ENCODE measurements around the gene STRBP. TPM values are rescaled to one million over a fixed set of nuclear protein-coding genes. Genes with fewer than 3 reads are reported as not detected.

Gene STRBP
- total RNA-seq, 1 donor from 2014 or later: 11.7 TPM

DNA sequence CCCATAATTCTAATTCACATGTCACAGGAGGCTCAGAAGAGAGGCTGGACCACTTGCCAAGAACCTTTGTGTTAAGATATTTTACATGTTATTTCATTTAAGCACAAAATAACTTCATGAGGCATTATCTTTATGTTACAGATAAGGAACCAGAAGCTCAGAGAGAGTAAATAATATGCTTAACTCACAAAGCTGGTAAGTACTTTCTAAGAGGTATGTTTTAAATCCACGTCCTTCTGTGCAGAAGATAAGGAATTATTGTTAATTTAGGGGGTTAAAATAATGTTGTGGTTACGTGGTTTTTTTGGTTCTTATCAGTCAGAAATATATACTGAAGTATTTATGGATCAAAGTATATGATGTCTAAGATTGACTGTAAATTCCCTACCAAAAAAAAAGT is 8.0 kb downstream of the STRBP start:
- H3K36me3 Mint-ChIP-seq (ENCODE audit: low read depth): peaks cover 2% of the 10 kb centered on the region
- H3K4me1 Mint-ChIP-seq (ENCODE audit: low read depth): no peaks in the 10 kb centered on the region
- H3K9me3 Mint-ChIP-seq (ENCODE audit: low read depth): no peaks in the 10 kb centered on the region
- no peak overlapping the region for H3K4me3 Mint-ChIP-seq (ENCODE audit: unreplicated experiment)
- H3K27ac Mint-ChIP-seq (ENCODE audit: unreplicated experiment): no peak overlapping the region
- TF ChIP-seq, protein P1, sequence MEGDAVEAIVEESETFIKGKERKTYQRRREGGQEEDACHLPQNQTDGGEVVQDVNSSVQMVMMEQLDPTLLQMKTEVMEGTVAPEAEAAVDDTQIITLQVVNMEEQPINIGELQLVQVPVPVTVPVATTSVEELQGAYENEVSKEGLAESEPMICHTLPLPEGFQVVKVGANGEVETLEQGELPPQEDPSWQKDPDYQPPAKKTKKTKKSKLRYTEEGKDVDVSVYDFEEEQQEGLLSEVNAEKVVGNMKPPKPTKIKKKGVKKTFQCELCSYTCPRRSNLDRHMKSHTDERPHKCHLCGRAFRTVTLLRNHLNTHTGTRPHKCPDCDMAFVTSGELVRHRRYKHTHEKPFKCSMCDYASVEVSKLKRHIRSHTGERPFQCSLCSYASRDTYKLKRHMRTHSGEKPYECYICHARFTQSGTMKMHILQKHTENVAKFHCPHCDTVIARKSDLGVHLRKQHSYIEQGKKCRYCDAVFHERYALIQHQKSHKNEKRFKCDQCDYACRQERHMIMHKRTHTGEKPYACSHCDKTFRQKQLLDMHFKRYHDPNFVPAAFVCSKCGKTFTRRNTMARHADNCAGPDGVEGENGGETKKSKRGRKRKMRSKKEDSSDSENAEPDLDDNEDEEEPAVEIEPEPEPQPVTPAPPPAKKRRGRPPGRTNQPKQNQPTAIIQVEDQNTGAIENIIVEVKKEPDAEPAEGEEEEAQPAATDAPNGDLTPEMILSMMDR (IDR thresholded peaks at IDR 0.05): no peak
- no peaks in the 10 kb centered on the region for H3K27me3 Mint-ChIP-seq (ENCODE audit: low read depth)
- no peak for DNase-seq (ENCODE audit: low spot score)

DNA sequence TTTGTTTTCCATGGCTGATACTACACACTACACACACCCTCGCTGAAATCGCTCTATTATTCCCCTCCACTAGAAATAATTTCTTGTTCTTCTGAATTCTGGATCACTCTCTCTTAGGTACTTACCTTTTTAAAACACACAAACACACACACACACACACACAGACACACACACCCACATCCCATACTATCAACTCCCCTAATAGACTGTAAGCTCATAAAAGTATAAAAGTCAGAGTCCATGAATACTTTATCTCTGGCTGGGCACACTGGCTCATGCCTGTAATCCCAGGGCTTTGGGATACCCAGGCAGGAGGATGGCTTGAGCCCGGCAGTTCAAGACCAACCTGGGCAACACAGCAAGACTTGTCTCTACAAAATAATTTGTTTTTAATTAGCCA is 11.1 kb downstream of the STRBP start:
- H3K4me3 Mint-ChIP-seq (ENCODE audit: unreplicated experiment): no peak overlapping the region
- no peaks in the 10 kb centered on the region for H3K9me3 Mint-ChIP-seq (ENCODE audit: low read depth)
- H3K36me3 Mint-ChIP-seq (ENCODE audit: low read depth): peaks cover 2% of the 10 kb centered on the region
- TF ChIP-seq, protein P1 (IDR thresholded peaks at IDR 0.05): no peak
- no peaks in the 10 kb centered on the region for H3K27me3 Mint-ChIP-seq (ENCODE audit: low read depth)
- H3K27ac Mint-ChIP-seq (ENCODE audit: unreplicated experiment): no peak overlapping the region
- no peaks in the 10 kb centered on the region for H3K4me1 Mint-ChIP-seq (ENCODE audit: low read depth)
- no peak for DNase-seq (ENCODE audit: low spot score)

DNA sequence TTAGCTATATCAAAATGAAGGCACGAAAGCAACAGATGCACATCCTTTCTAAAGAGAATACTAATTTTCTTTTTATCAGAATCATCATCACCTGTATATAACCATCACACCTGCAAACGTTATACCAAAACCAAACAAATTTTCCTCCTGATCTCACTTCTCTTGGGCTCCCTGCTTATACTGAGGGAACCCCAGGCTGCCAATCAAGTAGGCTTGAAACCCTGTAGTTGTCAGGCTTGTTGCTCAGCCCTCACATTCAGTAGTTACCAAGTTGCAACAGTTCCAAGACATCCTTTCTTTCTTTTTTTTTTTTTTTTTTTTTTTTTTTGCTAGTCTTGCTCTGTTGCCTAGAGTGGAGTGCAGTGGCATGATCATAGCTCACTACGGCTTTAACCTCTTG is 12.7 kb downstream of the STRBP start:
- Mint-ChIP-seq H3K4me1 (ENCODE audit: low read depth) (no peaks in the 10 kb centered on the region), H3K9me3 (ENCODE audit: low read depth) (no peaks in the 10 kb centered on the region), H3K27me3 (ENCODE audit: low read depth) (no peaks in the 10 kb centered on the region), H3K4me3 (ENCODE audit: unreplicated experiment) (no peak overlapping the region), H3K36me3 (ENCODE audit: low read depth) (peaks cover 2% of the 10 kb centered on the region), H3K27ac (ENCODE audit: unreplicated experiment) (no peak overlapping the region)
- DNase-seq (ENCODE audit: low spot score): no peak
- TF ChIP-seq, protein P1 (IDR thresholded peaks at IDR 0.05): no peak

DNA sequence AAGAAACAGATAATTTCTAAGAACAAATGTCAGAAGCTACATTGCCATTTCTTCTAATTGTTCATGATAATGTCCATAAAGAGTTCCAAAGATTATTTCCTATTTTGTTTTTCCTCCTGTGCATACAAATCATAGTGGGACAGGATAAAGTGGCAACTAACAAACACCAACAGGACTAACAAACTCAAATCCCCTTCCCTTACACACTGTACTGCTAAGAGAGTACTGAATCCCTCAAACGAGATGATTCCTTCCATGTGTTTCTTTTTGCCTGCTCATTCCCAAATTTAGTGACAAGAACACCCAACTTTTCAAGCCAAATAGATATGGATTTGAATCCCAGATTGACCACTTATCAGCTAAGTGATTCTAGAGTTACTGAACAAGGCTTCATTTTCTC is 15.2 kb downstream of the STRBP start:
- DNase-seq (ENCODE audit: low spot score): no peak
- Mint-ChIP-seq H3K36me3 (ENCODE audit: low read depth) (peaks cover 2% of the 10 kb centered on the region), H3K4me1 (ENCODE audit: low read depth) (no peaks in the 10 kb centered on the region), H3K9me3 (ENCODE audit: low read depth) (no peaks in the 10 kb centered on the region), H3K27ac (ENCODE audit: unreplicated experiment) (no peak overlapping the region), H3K27me3 (ENCODE audit: low read depth) (no peaks in the 10 kb centered on the region), H3K4me3 (ENCODE audit: unreplicated experiment) (no peak overlapping the region)
- TF ChIP-seq, protein P1 (IDR thresholded peaks at IDR 0.05): no peak

DNA sequence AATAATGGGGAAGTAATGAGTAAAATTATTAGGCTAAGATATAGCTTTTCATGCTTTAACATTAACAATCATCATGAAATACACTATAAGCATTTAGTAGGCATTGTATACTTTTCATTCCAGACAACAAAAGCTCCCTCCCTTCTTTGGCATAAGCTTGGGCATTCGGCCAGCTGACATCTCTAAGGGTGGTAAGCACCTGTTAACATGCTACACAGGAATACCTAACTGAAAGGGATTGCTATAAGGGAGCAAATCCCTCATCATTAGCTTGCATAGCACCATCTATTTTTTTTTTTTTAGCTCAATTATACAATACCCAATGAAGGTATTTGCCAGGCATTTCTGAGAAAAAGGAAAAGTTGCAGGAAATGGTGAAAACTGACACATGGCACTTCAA is 16.6 kb downstream of the STRBP start:
- H3K27me3 Mint-ChIP-seq (ENCODE audit: low read depth): no peaks in the 10 kb centered on the region
- no peaks in the 10 kb centered on the region for H3K9me3 Mint-ChIP-seq (ENCODE audit: low read depth)
- peaks cover 2% of the 10 kb centered on the region for H3K36me3 Mint-ChIP-seq (ENCODE audit: low read depth)
- TF ChIP-seq, protein P1 (IDR thresholded peaks at IDR 0.05): no peak
- no peak for DNase-seq (ENCODE audit: low spot score)
- H3K27ac Mint-ChIP-seq (ENCODE audit: unreplicated experiment): no peak overlapping the region
- H3K4me1 Mint-ChIP-seq (ENCODE audit: low read depth): peaks cover under 1% of the 10 kb centered on the region
- H3K4me3 Mint-ChIP-seq (ENCODE audit: unreplicated experiment): no peak overlapping the region
